ENCODE results near the gene TMPRSS7.
"Not testable (repeated sequence)": the region's sequence is repeated elsewhere in the genome, so short reads cannot be mapped to it uniquely, and the experiment has no call there.

TMPRSS7 gene

GRCh38 chr3:112013058-112013783 is 21.3 kb upstream of the TMPRSS7 start:
- peak; percentile 37 for DNase-seq

DNA sequence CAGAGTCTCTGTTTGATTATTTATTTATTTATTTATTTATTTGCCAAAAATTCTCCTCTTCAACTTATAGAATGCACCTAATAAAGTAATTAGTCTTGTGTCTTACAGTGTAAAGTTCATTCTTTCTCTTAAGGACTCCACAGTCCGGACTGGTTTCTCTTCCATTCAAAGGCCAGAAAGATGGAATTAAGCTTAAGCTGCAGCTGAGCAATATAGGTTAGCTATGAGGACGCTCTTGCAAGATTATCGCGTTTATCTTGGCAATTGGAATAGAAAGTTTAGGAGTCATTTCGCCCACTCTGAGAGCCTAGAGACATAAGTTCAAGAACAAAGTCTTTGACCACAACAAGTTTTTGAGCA is 20.8 kb upstream of the TMPRSS7 start:
- no peak for DNase-seq

DNA sequence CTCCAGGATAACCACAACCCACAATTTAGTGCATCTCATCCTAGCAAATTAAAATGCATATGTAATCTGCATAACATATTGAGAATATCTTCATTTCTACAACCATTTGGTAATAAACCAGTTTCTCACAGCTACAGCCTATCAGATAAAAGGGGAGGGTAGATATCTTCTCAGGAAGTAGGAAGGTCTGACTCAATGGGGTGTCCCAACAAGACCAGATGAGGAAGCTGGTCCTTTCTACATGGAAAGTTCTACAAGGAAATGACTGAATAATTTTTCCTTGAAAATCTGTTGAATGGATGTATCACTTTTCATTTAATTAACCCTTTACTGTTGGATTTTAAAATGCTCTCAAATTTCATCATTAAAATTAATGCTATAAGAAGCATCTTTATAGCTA is 17.4 kb upstream of the TMPRSS7 start:
- DNase-seq, result no peak

- DNase-seq, result no peak
Observed at GRCh38 chr3:112018712-112019111, 15.8 kb upstream of the TMPRSS7 start.

DNA sequence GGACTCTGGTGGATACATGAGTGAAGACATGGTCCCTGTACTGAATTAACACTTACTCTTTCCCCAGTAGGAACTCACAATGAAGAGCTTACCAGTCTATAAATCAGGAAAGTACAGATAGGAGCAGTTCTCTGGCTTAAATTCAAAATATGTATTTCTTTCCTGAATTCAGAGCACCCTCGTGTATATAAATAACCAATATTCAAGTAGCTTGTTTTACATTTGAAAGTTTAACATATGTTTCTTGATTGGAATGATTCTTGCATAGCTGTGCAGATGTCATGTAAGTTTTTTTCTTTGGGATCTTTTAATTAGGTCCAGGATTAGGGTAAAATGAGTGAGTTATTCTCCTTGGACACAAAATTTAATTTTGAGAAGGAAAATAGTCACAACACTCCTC is 14.8 kb upstream of the TMPRSS7 start:
- no peak for DNase-seq

DNA sequence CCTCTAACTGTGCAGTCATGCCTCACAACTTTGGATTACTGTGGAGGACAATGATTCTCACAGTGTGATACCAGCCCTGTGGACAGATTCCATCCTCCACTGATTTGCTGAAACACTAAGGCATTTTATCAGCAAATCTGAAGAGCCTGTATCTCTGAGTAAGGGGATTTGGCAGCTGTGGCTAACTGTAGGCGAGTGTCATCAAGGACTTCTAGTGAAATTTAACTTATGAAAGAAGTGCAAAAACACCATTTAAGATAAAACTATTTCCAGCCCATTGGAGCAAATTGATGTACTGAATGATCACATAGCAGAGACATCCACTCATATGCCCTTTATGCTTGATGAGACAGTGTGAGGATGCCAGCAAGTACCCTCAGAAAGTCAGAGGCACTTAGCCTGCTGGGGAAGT is 13.9 kb upstream of the TMPRSS7 start:
- no peak for DNase-seq

DNA sequence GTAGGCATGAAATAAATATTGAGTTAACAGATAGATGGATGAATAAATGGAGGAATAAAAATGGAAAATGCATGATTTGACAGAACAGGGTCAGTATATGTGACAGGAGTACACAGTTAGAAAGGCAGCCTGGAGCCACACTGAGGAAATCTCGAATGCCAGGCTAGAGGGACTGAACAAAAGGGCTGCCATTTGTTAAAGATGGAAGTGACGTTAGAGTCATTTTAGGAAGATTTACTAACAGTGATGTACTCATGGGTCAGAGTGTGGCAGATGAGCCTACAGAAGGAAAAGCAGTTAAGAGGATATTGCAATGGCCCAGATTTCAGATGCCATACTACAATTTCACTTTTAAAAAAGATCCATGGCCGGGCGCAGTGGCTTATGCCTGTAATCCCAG is 7.4 kb upstream of the TMPRSS7 start:
- DNase-seq, result no peak

- no peak for DNase-seq
Observed at GRCh38 chr3:112027826-112028225, 6.7 kb upstream of the TMPRSS7 start.

GRCh38 chr3:112030901-112031300 is 3.6 kb upstream of the TMPRSS7 start:
- no peak for DNase-seq

GRCh38 chr3:112032098-112032731 is 2.3 kb upstream of the TMPRSS7 start:
- DNase-seq, result no peak

GRCh38 chr3:112035241-112035640 is 705 bp downstream of the TMPRSS7 start:
- DNase-seq, result no peak

- DNase-seq, result not testable (repeated sequence)
Observed at GRCh38 chr3:112037194-112037593, 2.7 kb downstream of the TMPRSS7 start.

DNA sequence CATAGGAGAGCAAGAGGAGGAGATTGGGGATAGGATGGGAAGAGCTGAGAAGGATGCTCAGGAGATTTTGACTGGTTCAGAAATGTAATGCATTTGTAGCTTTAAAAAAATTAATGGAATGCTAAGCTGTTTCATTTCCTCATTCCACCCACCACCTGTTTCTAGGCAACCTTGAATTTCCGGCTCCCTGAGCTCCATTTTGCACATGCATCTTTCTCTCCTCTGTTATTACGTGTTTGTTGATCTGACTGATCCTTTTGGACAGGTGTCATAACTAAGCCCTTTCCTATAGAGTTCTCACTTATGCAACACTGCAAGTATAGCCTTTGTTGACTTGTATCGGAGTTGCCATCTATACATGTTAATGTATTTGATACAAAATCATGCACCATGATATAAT is 4.3 kb downstream of the TMPRSS7 start:
- DNase-seq, result no peak

GRCh38 chr3:112041321-112041720 is 6.8 kb downstream of the TMPRSS7 start:
- DNase-seq, result no peak

- no peak for DNase-seq
Observed at GRCh38 chr3:112042842-112043280, 8.3 kb downstream of the TMPRSS7 start.

- DNase-seq, result no peak
Observed at GRCh38 chr3:112043621-112044201, 9.2 kb downstream of the TMPRSS7 start.

- no peak for DNase-seq
Observed at GRCh38 chr3:112046599-112046998, 12.1 kb downstream of the TMPRSS7 start.

DNA sequence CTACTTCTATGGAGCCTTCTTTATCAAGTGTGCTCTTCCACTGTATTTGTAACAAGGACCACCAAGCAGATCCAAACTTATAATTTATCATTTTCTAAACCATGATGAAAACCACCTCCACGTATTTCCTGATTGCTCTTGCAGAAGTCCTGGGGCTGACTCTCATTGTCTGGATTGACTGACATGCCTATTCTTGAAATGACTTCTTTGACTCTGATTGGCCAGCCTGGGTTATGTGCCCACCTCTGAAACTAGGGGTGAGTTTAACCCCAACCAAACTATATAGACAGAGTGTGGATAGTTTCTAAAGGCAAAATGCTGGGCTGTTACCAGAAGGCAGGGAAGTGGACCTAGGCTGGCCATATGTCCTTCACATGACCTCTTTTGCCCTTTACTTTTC is 12.7 kb downstream of the TMPRSS7 start:
- DNase-seq, result no peak

- DNase-seq, result no peak
Observed at GRCh38 chr3:112048911-112049310, 14.4 kb downstream of the TMPRSS7 start.

GRCh38 chr3:112053229-112053628 is 18.7 kb downstream of the TMPRSS7 start:
- no peak for DNase-seq

- DNase-seq, result no peak
Observed at GRCh38 chr3:112056451-112056929, 22.0 kb downstream of the TMPRSS7 start.

DNA sequence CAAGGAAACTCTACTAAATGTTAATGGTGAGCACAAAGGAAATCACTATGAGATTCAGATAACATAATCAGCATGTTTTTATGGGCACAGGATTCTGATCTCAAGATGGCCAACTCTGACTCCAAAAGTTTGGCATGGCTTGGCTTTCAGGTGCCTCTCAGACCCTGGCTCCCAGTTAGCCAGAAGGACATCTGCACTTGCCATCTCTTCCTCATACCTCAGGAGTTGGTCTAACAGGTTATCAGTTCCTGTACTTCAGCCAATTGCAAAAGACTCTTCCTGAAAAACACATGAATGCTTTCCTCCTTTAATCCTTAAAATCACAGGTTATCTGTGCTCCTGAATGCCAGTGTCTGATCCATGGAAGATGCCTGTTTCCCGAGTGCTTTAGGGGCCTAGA is 25.0 kb downstream of the TMPRSS7 start:
- no peak for DNase-seq

GRCh38 chr3:112061152-112061551 is 26.6 kb downstream of the TMPRSS7 start:
- DNase-seq, result no peak

GRCh38 chr3:112072387-112073060 is 38.0 kb downstream of the TMPRSS7 start:
- peak; percentile 49 for DNase-seq
